GM19395 (cell line): ENCODE results near the gene OSTN.

Experiments used
- ATAC-seq: cut with Tn5 transposase; IDR thresholded peaks from one replicate; pipeline ENCODE4 v1.9.1; 2021; ENCODE audit warnings: mild to moderate bottlenecking, moderate library complexity; ENCODE audit not compliant: unreplicated experiment

Gene OSTN

GRCh38 chr3:191306428-191306827 is 107.4 kb downstream of the OSTN start:
- no peak for ATAC-seq

- ATAC-seq: no peak
These were observed 108.3 kb downstream of the OSTN start for GRCh38 chr3:191307341-191307740.

GRCh38 chr3:191313296-191313695 is 114.3 kb downstream of the OSTN start:
- no peak for ATAC-seq

GRCh38 chr3:191314109-191314728 is 115.2 kb downstream of the OSTN start:
- ATAC-seq: no peak
